Measurements from ENCODE around the gene POC1A.

POC1A gene

DNA sequence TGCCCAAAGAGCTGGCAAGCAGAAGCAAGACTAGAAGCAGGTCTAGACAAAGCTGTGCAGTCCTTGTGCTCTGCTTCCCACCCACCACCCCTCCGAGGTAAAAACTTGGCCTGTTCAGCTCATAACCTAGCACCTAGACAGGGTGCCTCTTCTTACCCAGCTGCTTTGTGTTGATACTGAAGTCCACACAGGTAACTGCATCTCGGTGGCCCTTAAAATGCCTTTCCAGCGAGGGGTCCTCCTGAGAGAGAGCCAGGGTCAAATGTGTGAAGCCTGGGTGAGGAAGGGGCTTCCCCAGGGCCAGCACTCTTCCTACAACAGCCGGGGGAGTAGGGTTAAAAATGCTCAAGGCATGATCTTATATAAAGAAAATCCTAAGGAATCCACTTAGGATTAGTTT, 3.4 kb downstream of the POC1A start:
- no peak for DNase-seq (ENCODE audit: low read depth)

DNA sequence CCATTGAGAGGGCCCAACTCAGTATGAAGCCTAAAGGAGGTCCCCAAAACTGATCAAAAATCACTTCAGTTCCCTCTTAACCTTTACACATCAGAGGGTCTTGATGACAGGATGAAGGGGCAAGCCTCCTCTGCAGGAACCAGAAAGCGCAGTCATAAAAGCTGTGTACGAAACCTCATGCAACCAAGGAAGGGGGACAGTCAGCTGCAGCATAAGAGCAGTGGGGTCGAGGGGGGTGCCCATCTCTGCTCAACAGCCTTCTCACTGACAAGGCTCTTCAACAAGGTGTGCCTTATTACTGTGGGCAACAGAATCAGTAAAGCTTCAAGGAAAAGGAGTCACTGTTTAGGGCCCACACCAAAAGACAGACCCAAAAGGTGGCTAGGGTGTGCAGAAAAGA, 3.9 kb downstream of the POC1A start:
- DNase-seq (ENCODE audit: low read depth): no peak

- DNase-seq (ENCODE audit: low read depth): no peak
These were observed 4.5 kb downstream of the POC1A start for GRCh38 chr3:52149726-52150125.

DNA sequence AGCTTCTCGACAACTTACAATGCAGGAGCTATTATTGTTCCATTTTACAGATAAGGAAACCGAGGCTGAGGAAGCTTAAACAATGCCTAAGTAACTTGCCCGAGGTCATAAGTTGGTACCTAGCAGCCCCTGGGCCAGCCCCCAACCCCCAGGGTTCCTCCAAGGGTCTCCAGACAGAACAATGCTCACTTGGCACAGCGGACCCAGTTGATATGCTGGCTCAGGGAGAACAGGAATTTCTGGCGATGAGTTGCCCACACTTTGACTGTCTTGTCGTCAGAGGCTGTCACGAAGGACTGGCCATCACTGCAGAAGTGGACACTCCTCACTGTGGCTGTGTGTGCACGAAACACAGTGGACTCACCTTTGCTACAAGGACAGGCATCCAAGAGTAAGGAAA, 5.2 kb downstream of the POC1A start:
- no peak for DNase-seq (ENCODE audit: low read depth)

GRCh38 chr3:52147804-52148203, 6.4 kb downstream of the POC1A start:
- DNase-seq (ENCODE audit: low read depth): no peak

DNA sequence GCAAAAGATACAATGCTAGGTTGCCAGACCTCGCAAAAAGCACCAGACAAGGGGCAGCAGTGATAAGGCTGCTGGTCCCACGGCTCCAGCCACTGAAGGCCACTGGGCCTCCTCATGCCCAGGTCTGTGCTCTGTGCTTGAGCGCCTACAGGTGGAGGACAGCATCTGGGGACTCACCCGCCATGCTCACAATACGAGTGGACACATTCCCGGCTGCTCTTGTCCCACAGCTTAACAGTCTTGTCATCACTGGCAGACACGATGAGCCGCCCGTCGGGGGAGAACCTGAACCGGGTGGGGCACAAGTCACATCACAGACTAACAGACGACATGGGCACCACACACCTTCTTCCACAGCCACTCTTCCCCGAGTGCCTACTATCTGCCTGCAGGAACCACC, 7.4 kb downstream of the POC1A start:
- DNase-seq (ENCODE audit: low read depth): no peak

- no peak for DNase-seq (ENCODE audit: low read depth)
These were observed 8.0 kb downstream of the POC1A start for GRCh38 chr3:52146189-52146588.

GRCh38 chr3:52145736-52146110, 8.5 kb downstream of the POC1A start:
- DNase-seq (ENCODE audit: low read depth): no peak

GRCh38 chr3:52144796-52145735, 9.2 kb downstream of the POC1A start:
- DNase-seq (ENCODE audit: low read depth): no peak

GRCh38 chr3:52144034-52144795, 10.0 kb downstream of the POC1A start:
- peak; percentile 83 for DNase-seq (ENCODE audit: low read depth)

DNA sequence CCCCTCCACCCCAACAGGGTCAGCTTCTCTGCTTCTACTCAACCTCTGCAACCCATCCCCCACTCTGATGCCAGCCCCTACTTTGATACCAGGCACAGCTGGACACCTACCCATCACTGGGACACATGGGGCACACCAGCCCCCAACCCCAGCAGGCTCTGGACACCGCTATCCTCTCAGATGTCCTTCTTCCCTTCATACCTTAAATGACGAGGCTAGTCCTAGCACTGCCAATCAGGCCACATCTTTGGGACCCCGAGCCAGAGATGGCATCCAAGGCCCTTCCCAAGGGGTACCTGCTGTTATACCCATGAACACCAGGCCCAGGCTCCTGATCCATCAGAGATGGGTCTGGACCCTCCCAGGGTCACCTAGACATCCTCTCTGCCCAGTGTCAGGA, 10.6 kb downstream of the POC1A start:
- DNase-seq (ENCODE audit: low read depth): no peak

- no peak for DNase-seq (ENCODE audit: low read depth)
These were observed 11.1 kb downstream of the POC1A start for GRCh38 chr3:52143156-52143555.

GRCh38 chr3:52141751-52142150, 12.5 kb downstream of the POC1A start:
- DNase-seq (ENCODE audit: low read depth): no peak

DNA sequence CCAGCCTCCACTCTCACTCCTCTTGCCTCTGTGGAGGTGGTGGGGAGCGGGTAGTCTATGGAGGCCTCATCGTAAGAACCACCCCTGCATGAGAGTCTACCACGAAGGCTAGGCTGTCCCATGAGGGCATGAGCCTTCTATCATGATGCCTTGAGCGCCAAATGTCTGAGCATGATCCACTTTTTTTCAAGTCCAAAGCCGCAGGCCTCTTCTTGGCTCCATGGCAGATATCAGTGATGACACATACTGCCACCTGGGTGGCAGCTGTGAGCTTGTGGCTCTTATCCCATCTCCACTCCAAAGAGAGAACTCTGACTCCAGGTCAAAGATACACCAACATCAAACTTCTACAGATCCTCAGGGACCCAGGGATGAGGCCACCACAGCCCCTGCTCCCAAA, 13.5 kb downstream of the POC1A start:
- no peak for DNase-seq (ENCODE audit: low read depth)

GRCh38 chr3:52140000-52140399, 14.2 kb downstream of the POC1A start:
- no peak for DNase-seq (ENCODE audit: low read depth)

GRCh38 chr3:52137311-52137710, 16.9 kb downstream of the POC1A start:
- DNase-seq (ENCODE audit: low read depth): no peak

- no peak for DNase-seq (ENCODE audit: low read depth)
These were observed 17.7 kb downstream of the POC1A start for GRCh38 chr3:52136513-52136912.

DNA sequence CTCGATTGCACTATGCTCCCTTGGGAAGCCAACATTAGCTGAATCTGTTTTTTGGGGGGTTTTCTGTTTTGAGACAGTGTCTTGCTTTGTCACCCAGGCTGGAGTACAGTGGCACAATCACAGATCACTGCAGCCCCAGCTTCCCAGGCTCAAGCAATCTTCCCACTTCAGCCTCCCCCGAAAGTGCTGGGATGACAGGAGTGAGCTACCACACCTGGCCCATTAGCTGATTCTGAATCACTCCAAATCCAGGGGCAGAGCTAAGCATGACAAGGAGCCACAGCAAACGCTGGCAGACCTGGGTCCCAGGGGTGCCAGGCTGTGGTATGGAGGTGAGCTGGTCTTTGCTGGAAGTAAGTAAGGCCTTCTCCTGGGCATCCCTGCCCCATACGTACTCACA, 18.9 kb downstream of the POC1A start:
- no peak for DNase-seq (ENCODE audit: low read depth)

GRCh38 chr3:52134761-52135160, 19.5 kb downstream of the POC1A start:
- DNase-seq (ENCODE audit: low read depth): no peak

DNA sequence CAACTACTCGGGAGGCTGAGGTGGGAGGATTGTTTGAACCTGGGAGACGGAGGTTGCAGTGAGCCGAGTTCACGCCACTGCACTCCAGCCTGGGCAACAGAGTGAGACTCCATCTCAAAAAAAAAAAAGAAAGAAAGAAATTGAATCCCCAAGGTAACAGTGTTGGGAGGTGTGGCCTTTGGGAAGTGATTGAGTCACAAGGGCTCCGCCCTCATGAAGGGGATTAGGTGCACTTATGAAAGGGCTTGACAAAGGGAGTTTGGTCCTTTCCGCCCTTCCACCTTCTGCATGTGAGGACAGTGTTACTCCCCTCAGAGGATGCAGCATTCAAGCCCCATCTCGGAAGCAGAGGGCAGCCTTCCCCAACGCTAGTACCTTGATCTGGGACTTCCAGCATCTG, 21.3 kb downstream of the POC1A start:
- DNase-seq (ENCODE audit: low read depth): no peak

DNA sequence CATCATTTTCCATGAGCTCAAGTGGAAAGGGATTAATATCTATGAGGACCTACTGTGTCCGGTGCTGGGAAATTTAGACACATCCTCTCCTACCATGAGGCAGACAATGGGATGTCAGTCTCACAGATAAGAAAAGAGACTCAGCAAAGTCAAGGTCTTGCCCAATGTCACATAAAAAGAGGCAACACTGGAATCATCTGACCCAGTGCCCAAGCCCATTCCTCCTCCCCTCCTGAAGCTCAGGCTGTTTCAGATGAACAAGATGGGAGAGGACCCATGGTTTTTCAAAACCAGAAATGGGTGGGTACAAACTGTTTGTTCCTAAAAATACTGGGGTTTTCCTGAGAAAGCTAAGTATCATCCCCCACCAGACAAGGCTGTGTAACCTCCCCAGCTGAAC, 22.2 kb downstream of the POC1A start:
- no peak for DNase-seq (ENCODE audit: low read depth)

GRCh38 chr3:52130966-52131622, 23.1 kb downstream of the POC1A start:
- DNase-seq (ENCODE audit: low read depth): no peak

Data from stimulated activated CD8-positive, alpha-beta memory T cell treated with anti-CD3 and anti-CD28 coated beads, Interleukin-15, amount 100 ng/mL, for 1 hour (primary cell).